Right lobe of liver (tissue), 4 donors: Measurements from ENCODE around the gene DHRS13.

Experiments used
- POLR2A ChIP-seq: fragments of 450-650 bp; IDR thresholded peaks from one replicate; pipeline ENCODE4 v1.6.1; 2017; ENCODE audit warnings: antibody characterized with exemption, mild to moderate bottlenecking
- TF ChIP-seq, protein P1 (sequence below), 4 donors: fragments of 200-600 bp in 3 of 4; fragments of 450-650 bp in 1 of 4; IDR thresholded peaks; one replicate each; pipeline versions ENCODE4 v1.5.1 to v1.8.0; 2016 to 2022; ENCODE audit warnings: antibody characterized with exemption in 4 of 4, mild to moderate bottlenecking in 2 of 4
- donor health status: DM: no; HTN: no; CAD: no.
- donor health status: DM: no; HTN: no; CAD: no.
- donor health status: DM: no; HTN: yes; CAD: no.

DNA sequence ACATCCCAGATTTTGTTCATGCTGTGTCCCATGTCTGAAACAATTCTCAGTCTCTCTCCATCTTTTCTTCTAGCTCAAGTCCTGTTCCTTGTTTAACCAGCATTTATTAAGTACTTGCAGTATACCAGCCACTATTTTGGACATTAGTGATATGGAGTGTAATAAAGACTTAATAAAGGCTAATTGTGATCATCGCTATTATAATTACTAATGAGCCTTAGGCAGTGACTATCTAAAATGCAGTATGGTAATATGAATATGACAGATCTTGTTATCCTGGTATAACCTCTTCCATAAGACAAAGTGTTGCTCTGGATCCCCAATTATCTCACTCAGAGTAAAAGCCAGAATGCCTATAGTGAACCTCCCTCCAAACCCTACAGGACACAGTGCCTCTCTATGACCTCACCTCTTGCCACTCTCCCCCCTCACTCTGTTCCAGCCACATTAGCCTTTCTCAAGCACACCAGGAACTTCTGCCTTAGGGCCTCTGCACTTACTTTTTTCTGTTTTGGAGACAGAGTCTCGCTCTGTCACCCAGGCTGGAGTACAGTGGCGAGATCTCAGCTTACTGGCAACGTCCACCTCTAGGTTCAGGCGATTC is 3.6 kb downstream of the DHRS13 start:
- TF ChIP-seq, protein P1, sequence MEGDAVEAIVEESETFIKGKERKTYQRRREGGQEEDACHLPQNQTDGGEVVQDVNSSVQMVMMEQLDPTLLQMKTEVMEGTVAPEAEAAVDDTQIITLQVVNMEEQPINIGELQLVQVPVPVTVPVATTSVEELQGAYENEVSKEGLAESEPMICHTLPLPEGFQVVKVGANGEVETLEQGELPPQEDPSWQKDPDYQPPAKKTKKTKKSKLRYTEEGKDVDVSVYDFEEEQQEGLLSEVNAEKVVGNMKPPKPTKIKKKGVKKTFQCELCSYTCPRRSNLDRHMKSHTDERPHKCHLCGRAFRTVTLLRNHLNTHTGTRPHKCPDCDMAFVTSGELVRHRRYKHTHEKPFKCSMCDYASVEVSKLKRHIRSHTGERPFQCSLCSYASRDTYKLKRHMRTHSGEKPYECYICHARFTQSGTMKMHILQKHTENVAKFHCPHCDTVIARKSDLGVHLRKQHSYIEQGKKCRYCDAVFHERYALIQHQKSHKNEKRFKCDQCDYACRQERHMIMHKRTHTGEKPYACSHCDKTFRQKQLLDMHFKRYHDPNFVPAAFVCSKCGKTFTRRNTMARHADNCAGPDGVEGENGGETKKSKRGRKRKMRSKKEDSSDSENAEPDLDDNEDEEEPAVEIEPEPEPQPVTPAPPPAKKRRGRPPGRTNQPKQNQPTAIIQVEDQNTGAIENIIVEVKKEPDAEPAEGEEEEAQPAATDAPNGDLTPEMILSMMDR (IDR thresholded peaks at IDR 0.05) = no peak
- no peak for TF ChIP-seq POLR2A
